PC-9 (cell line): ENCODE results near the gene PRDM16. TPM values are rescaled to one million over a fixed set of nuclear protein-coding genes. Genes with fewer than 3 reads are reported as not detected.

Experiments used
- BruUV-seq: library from RNA; stranded (reverse); fragments of 400-500 nt; replicated peaks from 2 replicates; lab custom pipeline; 2021; lab: Mats Ljungman, UMichigan
- CTCF ChIA-PET: fragments of 300-600 bp; sonication (Branson Sonifier 250); formaldehyde crosslinking; loops from one replicate; lab custom pipeline; 2022; ENCODE audit warnings: antibody characterized with exemption; lab: Charles Lee
- POLR2A ChIA-PET: fragments of 300-600 bp; sonication (Branson Sonifier 250); formaldehyde crosslinking; loops from one replicate; lab custom pipeline; 2022; ENCODE audit warnings: antibody characterized with exemption; ENCODE audit not compliant: unreplicated experiment; lab: Charles Lee
- DNase-seq, 2 experiments: peaks; one replicate each; pipeline versions ENCODE4 v3.0.0 to v3.0.0-alpha.2; 2015 to 2022; ENCODE audit warnings: mixed read lengths in 1 of 2
- H2AFZ ChIP-seq: fragments of 200-600 bp; sonication (generic); 2 replicates; pipeline ENCODE4 v1.8.1; 2017; ENCODE audit warnings: antibody characterized with exemption
- H3F3A ChIP-seq: fragments of 200-600 bp; sonication (generic); 2 replicates; pipeline ENCODE4 v1.8.1; 2017; ENCODE audit warnings: antibody characterized with exemption, mild to moderate bottlenecking, low read depth; ENCODE audit not compliant: insufficient read depth
- H3K27ac ChIP-seq: fragments of 200-600 bp; sonication (generic); 2 replicates; pipeline ENCODE4 v1.6.1; 2016; ENCODE audit warnings: mixed run types
- H3K27me3 ChIP-seq: fragments of 200-600 bp; sonication (generic); 2 replicates; pipeline ENCODE4 v1.6.1; 2016; ENCODE audit warnings: low read depth, mixed run types; ENCODE audit not compliant: insufficient read depth
- H3K36me3 ChIP-seq: fragments of 200-600 bp; sonication (generic); 2 replicates; pipeline ENCODE4 v1.6.1; 2016; ENCODE audit warnings: low read depth, mixed run types
- H3K4me1 ChIP-seq: fragments of 200-600 bp; sonication (generic); replicated peaks from 2 replicates; pipeline ENCODE4 v1.6.1; 2016; ENCODE audit warnings: mixed run types; ENCODE audit not compliant: insufficient read depth
- H3K4me2 ChIP-seq: fragments of 200-600 bp; sonication (generic); 2 replicates; pipeline ENCODE4 v1.6.1; 2017; ENCODE audit warnings: mixed run types
- H3K4me3 ChIP-seq: fragments of 200-600 bp; sonication (generic); 2 replicates; pipeline ENCODE4 v1.6.1; 2016; ENCODE audit warnings: mixed run types
- H3K79me2 ChIP-seq: fragments of 200-600 bp; sonication (generic); 2 replicates; pipeline ENCODE4 v1.6.1; 2017; ENCODE audit warnings: low read depth, mixed run types
- H3K9me2 ChIP-seq: fragments of 200-600 bp; sonication (generic); 2 replicates; pipeline ENCODE4 v1.8.1; 2017; ENCODE audit warnings: mild to moderate bottlenecking; ENCODE audit not compliant: insufficient read depth
- H3K9me3 ChIP-seq: fragments of 200-600 bp; sonication (generic); 2 replicates; pipeline ENCODE4 v1.8.1; 2016; ENCODE audit warnings: low read depth; ENCODE audit not compliant: insufficient read depth
- H4K20me1 ChIP-seq: fragments of 200-600 bp; sonication (generic); 2 replicates; pipeline ENCODE4 v1.8.1; 2017; ENCODE audit not compliant: insufficient read depth
- EZH2 ChIP-seq: fragments of 200-600 bp; sonication (generic); IDR thresholded peaks from 2 replicates; pipeline ENCODE4 v1.8.0; 2017; ENCODE audit warnings: antibody characterized with exemption, low read depth
- intact Hi-C: fragments of 100-400 bp; cut with micrococcal nuclease; formaldehyde crosslinking; loops from one replicate; pipeline ENCODE4 v1.10.0; 2022; ENCODE audit not compliant: unreplicated experiment
- total RNA-seq: library from RNA; stranded (reverse); gene quantifications from 2 replicates; pipeline ENCODE4 v1.2.3, GENCODE V29; 2021
- TF ChIP-seq, protein P1 (sequence below): fragments of 200-600 bp; sonication (generic); conservative IDR thresholded peaks from 2 replicates; pipeline ENCODE4 v1.6.1; 2017; ENCODE audit warnings: mixed run types, antibody characterized with exemption, mild to moderate bottlenecking, moderate library complexity

Gene PRDM16
- total RNA-seq, 1 experiment from 2014 or later = not detected

DNA sequence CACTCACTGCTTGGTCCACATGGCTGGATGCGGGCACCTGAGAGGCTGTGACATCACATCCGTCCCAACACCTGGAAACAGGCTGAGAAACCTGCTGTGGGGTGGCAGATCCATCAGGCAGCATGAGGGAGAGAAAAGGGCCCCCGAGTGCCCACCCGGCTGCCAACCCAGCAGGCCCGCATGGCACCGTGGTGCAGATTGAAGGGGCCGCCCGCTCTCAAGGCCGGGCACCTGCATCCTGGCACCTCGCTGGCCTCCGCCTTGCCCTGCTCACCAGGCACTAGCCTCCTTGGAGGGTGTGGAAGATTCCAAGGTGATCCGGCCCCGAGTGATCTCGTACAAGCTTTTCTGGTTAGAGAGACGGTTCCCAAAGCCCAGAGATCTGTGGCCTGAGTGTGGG, 110.5 kb downstream of the PRDM16 start:
- no peak overlapping the region for H3K27ac ChIP-seq
- H3F3A ChIP-seq = peaks cover 9% of the 10 kb centered on the region; the same call in 1 of the 2 replicates
- no peak overlapping the region for H2AFZ ChIP-seq
- TF ChIP-seq, protein P1, sequence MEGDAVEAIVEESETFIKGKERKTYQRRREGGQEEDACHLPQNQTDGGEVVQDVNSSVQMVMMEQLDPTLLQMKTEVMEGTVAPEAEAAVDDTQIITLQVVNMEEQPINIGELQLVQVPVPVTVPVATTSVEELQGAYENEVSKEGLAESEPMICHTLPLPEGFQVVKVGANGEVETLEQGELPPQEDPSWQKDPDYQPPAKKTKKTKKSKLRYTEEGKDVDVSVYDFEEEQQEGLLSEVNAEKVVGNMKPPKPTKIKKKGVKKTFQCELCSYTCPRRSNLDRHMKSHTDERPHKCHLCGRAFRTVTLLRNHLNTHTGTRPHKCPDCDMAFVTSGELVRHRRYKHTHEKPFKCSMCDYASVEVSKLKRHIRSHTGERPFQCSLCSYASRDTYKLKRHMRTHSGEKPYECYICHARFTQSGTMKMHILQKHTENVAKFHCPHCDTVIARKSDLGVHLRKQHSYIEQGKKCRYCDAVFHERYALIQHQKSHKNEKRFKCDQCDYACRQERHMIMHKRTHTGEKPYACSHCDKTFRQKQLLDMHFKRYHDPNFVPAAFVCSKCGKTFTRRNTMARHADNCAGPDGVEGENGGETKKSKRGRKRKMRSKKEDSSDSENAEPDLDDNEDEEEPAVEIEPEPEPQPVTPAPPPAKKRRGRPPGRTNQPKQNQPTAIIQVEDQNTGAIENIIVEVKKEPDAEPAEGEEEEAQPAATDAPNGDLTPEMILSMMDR = no peak
- no peak for TF ChIP-seq EZH2
- DNase-seq = no peak
- no peaks in the 10 kb centered on the region for H3K4me1 ChIP-seq
- no peaks in the 10 kb centered on the region for H4K20me1 ChIP-seq
- H3K36me3 ChIP-seq = no peaks in the 10 kb centered on the region
- no peak overlapping the region for H3K4me2 ChIP-seq
- H3K4me3 ChIP-seq = no peak overlapping the region
- H3K27me3 ChIP-seq = peaks cover 66% of the 10 kb centered on the region
- H3K79me2 ChIP-seq = no peaks in the 10 kb centered on the region
- BruUV-seq = no TSS peak
- ChIA-PET POLR2A (no interaction called here), CTCF (no interaction called here)
- H3K9me3 ChIP-seq = peaks cover 5% of the 10 kb centered on the region; the same call in 1 of the 2 replicates
- intact Hi-C loops = no loop called here
- H3K9me2 ChIP-seq = no peaks in the 10 kb centered on the region

DNA sequence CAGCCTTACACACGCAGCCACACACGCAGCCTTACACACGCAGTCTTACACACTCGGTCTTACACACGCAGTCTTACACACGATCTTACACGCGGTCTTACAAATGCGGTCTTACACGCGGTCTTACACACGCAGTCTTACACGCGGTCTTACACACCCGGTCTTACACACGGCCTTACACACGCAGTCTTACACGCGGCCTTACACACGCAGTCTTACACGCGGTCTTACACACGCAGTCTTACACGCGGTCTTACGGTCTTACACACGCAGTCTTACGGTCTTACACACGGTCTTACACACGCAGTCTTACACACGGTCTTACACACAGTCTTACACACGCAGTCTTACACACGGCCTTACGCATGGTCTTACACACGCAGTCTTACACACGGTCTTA, 111.9 kb downstream of the PRDM16 start:
- CTCF ChIA-PET = no interaction called here
- Histone ChIP-seq H3K36me3 (no peaks in the 10 kb centered on the region), H3F3A (peaks cover 9% of the 10 kb centered on the region; the same call in 1 of the 2 replicates), H3K4me1 (no peaks in the 10 kb centered on the region), H3K79me2 (no peaks in the 10 kb centered on the region), H3K4me2 (no peak overlapping the region), H3K9me2 (no peaks in the 10 kb centered on the region), H3K4me3 (no peak overlapping the region), H3K9me3 (peaks cover 5% of the 10 kb centered on the region; the same call in 1 of the 2 replicates), H3K27ac (no peak overlapping the region), H3K27me3 (peaks cover 66% of the 10 kb centered on the region), H4K20me1 (no peaks in the 10 kb centered on the region), H2AFZ (no peak overlapping the region)
- POLR2A ChIA-PET = no interaction called here
- TF ChIP-seq, protein P1 = no peak
- TF ChIP-seq EZH2 = no peak
- intact Hi-C loops = no loop called here
- no TSS peak for BruUV-seq
- no peak for DNase-seq

DNA sequence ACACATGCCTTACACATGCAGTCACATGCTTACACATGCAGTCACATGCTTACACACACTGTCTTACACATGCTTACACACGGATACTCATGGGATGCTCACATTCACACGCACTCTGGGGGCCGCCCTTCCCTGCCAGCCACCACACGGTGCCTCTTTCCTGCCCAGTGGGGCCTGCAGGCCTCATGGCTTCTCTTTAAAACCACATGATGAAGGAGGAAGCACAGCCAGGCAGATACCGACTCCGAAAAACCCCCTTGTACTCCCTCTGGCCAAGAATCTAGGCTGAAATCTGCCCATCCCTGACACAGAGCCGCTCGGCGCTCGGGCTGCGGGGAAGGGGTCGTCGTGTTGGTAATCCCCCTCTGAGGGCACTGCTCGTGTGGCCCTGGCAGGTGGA, 113.0 kb downstream of the PRDM16 start:
- no peaks in the 10 kb centered on the region for H3K9me2 ChIP-seq
- TF ChIP-seq, protein P1 = no peak
- TF ChIP-seq EZH2 = no peak
- ChIA-PET POLR2A (no interaction called here), CTCF (no interaction called here)
- BruUV-seq = no TSS peak
- H3K27me3 ChIP-seq = peaks cover 69% of the 10 kb centered on the region
- H3F3A ChIP-seq = peaks cover 9% of the 10 kb centered on the region; the same call in 1 of the 2 replicates
- H3K27ac ChIP-seq = no peak overlapping the region
- H3K9me3 ChIP-seq = peaks cover 5% of the 10 kb centered on the region; the same call in 1 of the 2 replicates
- no peak for DNase-seq
- no peaks in the 10 kb centered on the region for H3K79me2 ChIP-seq
- no peak overlapping the region for H2AFZ ChIP-seq
- intact Hi-C loops = no loop called here
- H3K4me3 ChIP-seq = no peak overlapping the region
- H3K4me1 ChIP-seq = no peaks in the 10 kb centered on the region
- no peaks in the 10 kb centered on the region for H3K36me3 ChIP-seq
- no peak overlapping the region for H3K4me2 ChIP-seq
- no peaks in the 10 kb centered on the region for H4K20me1 ChIP-seq
